PC-3 (cell line): ENCODE results near the gene CHCHD10. TPM values are rescaled to one million over a fixed set of nuclear protein-coding genes. Genes with fewer than 3 reads are reported as not detected.

Experiments used
- ATAC-seq: fragments of 200-7000 bp; cut with Tn5 transposase; 2 replicates; pipeline ENCODE4 v1.9.1; 2020; ENCODE audit warnings: mild to moderate bottlenecking, moderate library complexity
- BruUV-seq: library from RNA; stranded (reverse); fragments of 400-500 nt; replicated peaks from 2 replicates; lab custom pipeline; 2021; lab: Mats Ljungman, UMichigan
- CTCF ChIA-PET: fragments of 300-600 bp; sonication (Branson Sonifier 250); formaldehyde crosslinking; loops from one replicate; lab custom pipeline; 2022; ENCODE audit warnings: antibody characterized with exemption; lab: Charles Lee
- POLR2A ChIA-PET: fragments of 300-600 bp; sonication (Branson Sonifier 250); formaldehyde crosslinking; loops from one replicate; lab custom pipeline; 2022; ENCODE audit warnings: antibody characterized with exemption; ENCODE audit not compliant: unreplicated experiment; lab: Charles Lee
- DNase-seq: peaks from one replicate; pipeline ENCODE4 v3.0.0-alpha.2; 2015
- H2AFZ ChIP-seq: fragments of 300-600 bp; sonication (generic); 2 replicates; pipeline ENCODE4 v1.6.0; 2016; ENCODE audit warnings: antibody characterized with exemption, low read length
- H3F3A ChIP-seq: fragments of 300-600 bp; sonication (generic); one replicate; pipeline ENCODE4 v1.6.0; 2017; ENCODE audit warnings: antibody characterized with exemption, low read length, control low read depth, mild to moderate bottlenecking; ENCODE audit not compliant: unreplicated experiment
- H3K27ac ChIP-seq: fragments of 300-600 bp; sonication (generic); 2 replicates; pipeline ENCODE4 v1.5.1; 2016; ENCODE audit warnings: mild to moderate bottlenecking, low read length
- H3K27me3 ChIP-seq: fragments of 300-600 bp; sonication (generic); 2 replicates; pipeline ENCODE4 v1.6.1; 2016; ENCODE audit warnings: low read length, mixed read lengths
- H3K36me3 ChIP-seq: fragments of 300-600 bp; sonication (generic); 2 replicates; pipeline ENCODE4 v1.6.1; 2016; ENCODE audit warnings: low read depth, mixed run types, low read length, mixed read lengths
- H3K4me1 ChIP-seq: fragments of 300-600 bp; sonication (generic); 2 replicates; pipeline ENCODE4 v1.5.1; 2016; ENCODE audit warnings: low read length; ENCODE audit not compliant: insufficient read depth
- H3K4me2 ChIP-seq: fragments of 300-600 bp; sonication (generic); 2 replicates; pipeline ENCODE4 v1.6.0; 2016; ENCODE audit warnings: low read length
- H3K4me3 ChIP-seq: fragments of 300-600 bp; sonication (generic); 2 replicates; pipeline ENCODE4 v1.5.1; 2016; ENCODE audit warnings: mild to moderate bottlenecking, low read length, mixed read lengths
- H3K79me2 ChIP-seq: fragments of 300-600 bp; sonication (generic); 2 replicates; pipeline ENCODE4 v1.6.1; 2017; ENCODE audit warnings: low read length, mixed read lengths
- H3K9ac ChIP-seq: fragments of 300-600 bp; sonication (generic); 2 replicates; pipeline ENCODE4 v1.6.0; 2016; ENCODE audit warnings: mild to moderate bottlenecking, low read length
- H3K9me2 ChIP-seq: fragments of 300-600 bp; sonication (generic); replicated peaks from 2 replicates; pipeline ENCODE4 v1.6.1; 2016; ENCODE audit warnings: mixed run types, low read length, mixed read lengths
- H3K9me3 ChIP-seq: fragments of 300-600 bp; sonication (generic); 2 replicates; pipeline ENCODE4 v1.6.1; 2016; ENCODE audit warnings: low read length, mixed read lengths
- H4K20me1 ChIP-seq: fragments of 300-600 bp; sonication (generic); 2 replicates; pipeline ENCODE4 v1.6.1; 2016; ENCODE audit warnings: low read length, mixed read lengths
- EZH2 ChIP-seq: fragments of 300-600 bp; sonication (generic); IDR thresholded peaks from one replicate; pipeline ENCODE4 v1.6.1; 2017; ENCODE audit warnings: antibody characterized with exemption, mild to moderate bottlenecking, low read length; ENCODE audit not compliant: unreplicated experiment
- EZH2phosphoT487 ChIP-seq: fragments of 300-600 bp; sonication (generic); IDR thresholded peaks from 2 replicates; pipeline ENCODE4 v1.6.1; 2018; ENCODE audit warnings: mild to moderate bottlenecking, antibody characterized with exemption, low read length, borderline replicate concordance
- intact Hi-C: fragments of 100-400 bp; cut with micrococcal nuclease; formaldehyde crosslinking; loops from 2 replicates; pipeline ENCODE4 v1.9.0; 2023
- total RNA-seq: library from RNA; depleted of rRNA; stranded (reverse); fragments of >200 nt; gene quantifications from 2 replicates; pipeline ENCODE4 v1.2.3, GENCODE V29; 2014; rRNA removed
- TF ChIP-seq, protein P1 (sequence below): fragments of 300-600 bp; sonication (generic); conservative IDR thresholded peaks from 2 replicates; pipeline ENCODE4 v1.5.1; 2017; ENCODE audit warnings: antibody characterized with exemption, low read depth, mild to moderate bottlenecking, low read length

CHCHD10 gene
- total RNA-seq, 1 experiment from 2014 or later, result 98.1 TPM

DNA sequence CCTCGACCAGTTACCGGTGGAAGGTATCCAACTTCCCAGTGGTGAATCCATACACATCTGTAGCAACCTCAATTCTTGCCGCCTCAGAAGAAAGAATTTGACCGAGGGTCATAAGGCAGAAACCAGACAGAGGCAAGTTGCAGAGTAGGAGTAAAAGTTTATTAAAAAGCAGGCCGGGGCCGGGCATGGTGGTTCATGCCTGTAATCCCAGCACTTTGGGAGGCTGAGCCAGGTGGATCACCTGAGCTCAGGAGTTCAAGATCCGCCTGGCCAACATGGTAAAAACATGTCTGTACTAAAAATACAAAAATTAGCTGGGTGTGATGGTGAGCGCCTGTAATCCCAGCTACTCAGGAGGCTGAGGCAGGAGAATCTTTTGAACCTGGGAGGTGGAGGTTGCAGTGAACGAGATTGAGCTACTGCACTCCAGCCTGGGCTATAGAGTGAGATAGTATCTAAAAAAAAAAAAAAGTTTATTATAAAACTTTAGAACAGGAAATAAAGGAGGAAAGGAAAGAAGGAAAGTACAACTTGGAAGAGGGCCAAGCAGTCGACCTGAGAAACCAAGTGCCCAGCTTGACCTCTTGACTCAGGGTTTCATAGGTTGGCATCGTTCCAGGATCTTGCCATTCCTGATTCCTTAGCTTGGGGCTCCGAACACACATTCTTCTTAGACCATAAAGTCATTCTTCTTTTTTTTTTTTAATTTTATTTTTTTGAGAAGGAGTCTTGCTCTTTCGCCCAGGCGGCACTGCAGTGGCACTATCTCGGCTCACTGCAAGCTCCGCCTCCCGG lies 49.2 kb downstream of the CHCHD10 start:
- TF ChIP-seq EZH2 (no peak), EZH2phosphoT487 (no peak)
- TF ChIP-seq, protein P1, sequence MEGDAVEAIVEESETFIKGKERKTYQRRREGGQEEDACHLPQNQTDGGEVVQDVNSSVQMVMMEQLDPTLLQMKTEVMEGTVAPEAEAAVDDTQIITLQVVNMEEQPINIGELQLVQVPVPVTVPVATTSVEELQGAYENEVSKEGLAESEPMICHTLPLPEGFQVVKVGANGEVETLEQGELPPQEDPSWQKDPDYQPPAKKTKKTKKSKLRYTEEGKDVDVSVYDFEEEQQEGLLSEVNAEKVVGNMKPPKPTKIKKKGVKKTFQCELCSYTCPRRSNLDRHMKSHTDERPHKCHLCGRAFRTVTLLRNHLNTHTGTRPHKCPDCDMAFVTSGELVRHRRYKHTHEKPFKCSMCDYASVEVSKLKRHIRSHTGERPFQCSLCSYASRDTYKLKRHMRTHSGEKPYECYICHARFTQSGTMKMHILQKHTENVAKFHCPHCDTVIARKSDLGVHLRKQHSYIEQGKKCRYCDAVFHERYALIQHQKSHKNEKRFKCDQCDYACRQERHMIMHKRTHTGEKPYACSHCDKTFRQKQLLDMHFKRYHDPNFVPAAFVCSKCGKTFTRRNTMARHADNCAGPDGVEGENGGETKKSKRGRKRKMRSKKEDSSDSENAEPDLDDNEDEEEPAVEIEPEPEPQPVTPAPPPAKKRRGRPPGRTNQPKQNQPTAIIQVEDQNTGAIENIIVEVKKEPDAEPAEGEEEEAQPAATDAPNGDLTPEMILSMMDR, result no peak
- DNase-seq, result no peak
- Histone ChIP-seq H3K9ac (no peak overlapping the region), H3K9me2 (no peaks in the 10 kb centered on the region), H3K4me2 (no peak overlapping the region), H3K79me2 (peaks cover 14% of the 10 kb centered on the region), H3F3A (no peaks in the 10 kb centered on the region), H3K27ac (no peak overlapping the region), H2AFZ (no peak overlapping the region), H3K4me1 (no peaks in the 10 kb centered on the region; the same call in 1 of the 2 replicates), H3K4me3 (no peak overlapping the region), H3K36me3 (no peaks in the 10 kb centered on the region), H3K27me3 (no peaks in the 10 kb centered on the region), H3K9me3 (no peaks in the 10 kb centered on the region), H4K20me1 (no peaks in the 10 kb centered on the region)
- ATAC-seq, result no peak
- intact Hi-C loops, result no loop called here
- POLR2A ChIA-PET, result no interaction called here
- CTCF ChIA-PET, result no interaction called here
- no TSS peak for BruUV-seq

DNA sequence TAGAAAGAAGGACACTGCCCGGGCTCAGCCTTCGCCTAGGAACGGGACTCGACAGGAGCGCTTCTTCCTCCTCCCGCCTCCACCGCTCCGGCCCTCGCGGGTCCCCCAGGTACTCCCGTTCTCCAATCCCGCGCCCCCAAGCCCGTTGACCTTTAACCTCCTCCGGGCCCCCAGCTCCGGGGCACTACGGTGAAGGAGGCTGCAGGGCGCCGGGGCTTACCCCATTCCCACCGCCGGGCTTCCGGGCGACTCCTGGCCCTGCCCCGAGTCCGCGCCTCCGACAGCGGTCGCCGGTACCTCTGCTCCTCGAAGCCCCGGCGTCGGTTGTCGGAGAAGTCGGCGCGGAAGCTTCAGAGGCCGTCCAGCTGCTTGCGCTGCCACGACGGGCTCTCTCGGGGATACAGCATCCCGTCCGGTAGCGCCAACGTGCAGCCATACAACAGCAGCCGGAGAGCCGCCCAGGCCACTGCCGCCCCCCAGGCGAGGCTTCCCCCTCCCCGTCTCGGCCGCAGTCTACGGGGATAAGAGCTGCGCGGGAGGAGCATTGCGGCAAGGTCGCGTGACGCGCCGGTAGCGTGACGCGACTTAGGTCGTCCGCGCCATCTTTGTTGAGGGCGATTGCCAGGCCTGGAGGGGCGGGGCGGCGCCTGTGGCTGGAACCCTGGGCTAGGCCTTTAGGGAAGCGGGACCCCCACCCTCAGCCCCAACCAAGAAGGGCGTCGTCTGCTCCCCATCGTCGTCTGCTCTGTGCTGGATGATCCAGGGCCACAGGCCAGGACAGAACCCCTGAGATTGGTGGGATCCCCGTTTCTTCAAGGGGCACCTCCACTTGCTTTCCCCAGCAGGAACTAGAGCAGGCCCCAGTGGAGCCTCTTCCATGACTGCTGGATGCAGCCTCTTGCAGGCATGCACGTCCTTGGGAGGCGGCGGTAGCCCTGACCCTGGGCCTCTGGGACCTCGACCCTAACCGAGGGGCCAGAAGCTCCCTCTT lies 50.7 kb downstream of the CHCHD10 start:
- BruUV-seq, result TSS peak; percentile 55
- POLR2A ChIA-PET, result no interaction called here
- peak; percentile 94 for ATAC-seq

More for the DNA sequence above, 50.7 kb downstream of the CHCHD10 start:
- Histone ChIP-seq H3K9me3 (no peaks in the 10 kb centered on the region), H3K36me3 (no peaks in the 10 kb centered on the region), H3K9me2 (no peaks in the 10 kb centered on the region), H2AFZ (peak overlapping the region; percentile 96), H4K20me1 (no peaks in the 10 kb centered on the region), H3K4me1 (no peaks in the 10 kb centered on the region; the same call in 1 of the 2 replicates), H3F3A (no peaks in the 10 kb centered on the region), H3K4me2 (peak overlapping the region; percentile 91), H3K79me2 (peaks cover 14% of the 10 kb centered on the region), H3K9ac (peak overlapping the region; percentile 87), H3K27ac (no peak overlapping the region), H3K4me3 (peak overlapping the region; percentile 88), H3K27me3 (no peaks in the 10 kb centered on the region)
- intact Hi-C loops, result no loop called here
- CTCF ChIA-PET, result no interaction called here
- no peak for TF ChIP-seq EZH2phosphoT487
- TF ChIP-seq EZH2, result no peak
- TF ChIP-seq, protein P1, result no peak
- peak; percentile 76 for DNase-seq

Other genes starting within 250 kb of the CHCHD10 start
- gene IGLL1, start 187.7 kb downstream of the CHCHD10 start, total RNA-seq, result not detected in 2 replicates
- 0.15 TPM in 1 of 2 replicates, not detected in the other for gene DRICH1, start 135.7 kb downstream of the CHCHD10 start, total RNA-seq
- gene RGL4, start 77.0 kb downstream of the CHCHD10 start, total RNA-seq, result not detected in 2 replicates
- gene ZNF70, start 16.9 kb downstream of the CHCHD10 start, total RNA-seq, result 2.3 and 3.7 TPM in 2 replicates
- gene VPREB3, start 13.5 kb downstream of the CHCHD10 start, total RNA-seq, result 0.77 TPM in 1 of 2 replicates, not detected in the other
- gene C22orf15, start 5.0 kb downstream of the CHCHD10 start, total RNA-seq, result not detected in 2 replicates
- gene MMP11, start 4.9 kb upstream of the CHCHD10 start, total RNA-seq, result 2.4 and 5.9 TPM in 2 replicates
- 85.9 and 96.8 TPM in 2 replicates for gene SMARCB1, start 19.0 kb upstream of the CHCHD10 start, total RNA-seq
- not detected in 2 replicates for gene DERL3, start 71.0 kb upstream of the CHCHD10 start, total RNA-seq
- 8.0 and 9.4 TPM in 2 replicates for gene SLC2A11, start 89.9 kb upstream of the CHCHD10 start, total RNA-seq
- 884 and 957 TPM in 2 replicates for gene MIF, start 126.4 kb upstream of the CHCHD10 start, total RNA-seq
- gene GSTT2B, start 193.2 kb upstream of the CHCHD10 start, total RNA-seq, result 2.6 and 3.2 TPM in 2 replicates
- 0.73 TPM in 1 of 2 replicates, not detected in the other for gene DDTL, start 198.9 kb upstream of the CHCHD10 start, total RNA-seq
- gene DDT, start 206.5 kb upstream of the CHCHD10 start, total RNA-seq, result 203 and 222 TPM in 2 replicates
- not detected in 2 replicates for gene GSTT2, start 212.2 kb upstream of the CHCHD10 start, total RNA-seq
- not detected in 2 replicates for gene GSTT4, start 237.5 kb upstream of the CHCHD10 start, total RNA-seq
- gene CABIN1, start 243.3 kb upstream of the CHCHD10 start, total RNA-seq, result 37.3 and 41.1 TPM in 2 replicates